ENCODE data around the gene ABHD12B.

The ABHD12B gene

DNA sequence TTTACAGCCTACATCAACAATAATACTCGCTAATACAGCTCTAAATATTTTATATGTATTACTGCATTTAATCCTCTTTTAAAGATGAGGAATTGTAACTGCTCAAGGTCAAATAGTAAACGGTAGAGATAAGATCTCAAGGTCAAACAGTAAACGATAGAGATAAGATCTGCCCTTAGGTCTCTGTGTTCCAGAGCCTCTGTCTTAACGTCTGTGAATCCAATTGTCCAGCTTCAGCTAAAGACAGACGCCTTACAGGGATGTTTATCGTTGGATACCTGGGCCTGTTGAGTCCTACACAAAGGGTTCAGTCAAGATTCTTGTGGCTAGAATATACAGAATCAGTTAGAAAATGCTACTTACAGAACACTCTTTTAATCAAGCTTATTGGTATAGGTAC, 52.4 kb downstream of the ABHD12B start:
- no peak for TF ChIP-seq GABPA (IDR thresholded peaks at IDR 0.05; ENCODE audit: low read depth)
- TF ChIP-seq, protein P1, sequence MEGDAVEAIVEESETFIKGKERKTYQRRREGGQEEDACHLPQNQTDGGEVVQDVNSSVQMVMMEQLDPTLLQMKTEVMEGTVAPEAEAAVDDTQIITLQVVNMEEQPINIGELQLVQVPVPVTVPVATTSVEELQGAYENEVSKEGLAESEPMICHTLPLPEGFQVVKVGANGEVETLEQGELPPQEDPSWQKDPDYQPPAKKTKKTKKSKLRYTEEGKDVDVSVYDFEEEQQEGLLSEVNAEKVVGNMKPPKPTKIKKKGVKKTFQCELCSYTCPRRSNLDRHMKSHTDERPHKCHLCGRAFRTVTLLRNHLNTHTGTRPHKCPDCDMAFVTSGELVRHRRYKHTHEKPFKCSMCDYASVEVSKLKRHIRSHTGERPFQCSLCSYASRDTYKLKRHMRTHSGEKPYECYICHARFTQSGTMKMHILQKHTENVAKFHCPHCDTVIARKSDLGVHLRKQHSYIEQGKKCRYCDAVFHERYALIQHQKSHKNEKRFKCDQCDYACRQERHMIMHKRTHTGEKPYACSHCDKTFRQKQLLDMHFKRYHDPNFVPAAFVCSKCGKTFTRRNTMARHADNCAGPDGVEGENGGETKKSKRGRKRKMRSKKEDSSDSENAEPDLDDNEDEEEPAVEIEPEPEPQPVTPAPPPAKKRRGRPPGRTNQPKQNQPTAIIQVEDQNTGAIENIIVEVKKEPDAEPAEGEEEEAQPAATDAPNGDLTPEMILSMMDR (IDR thresholded peaks at IDR 0.05; ENCODE audit: insufficient read depth, low read length), result no peak
- no peak for TF ChIP-seq SPI1 (IDR thresholded peaks at IDR 0.05; ENCODE audit: borderline replicate concordance, low read depth)
- TF ChIP-seq, protein P2, sequence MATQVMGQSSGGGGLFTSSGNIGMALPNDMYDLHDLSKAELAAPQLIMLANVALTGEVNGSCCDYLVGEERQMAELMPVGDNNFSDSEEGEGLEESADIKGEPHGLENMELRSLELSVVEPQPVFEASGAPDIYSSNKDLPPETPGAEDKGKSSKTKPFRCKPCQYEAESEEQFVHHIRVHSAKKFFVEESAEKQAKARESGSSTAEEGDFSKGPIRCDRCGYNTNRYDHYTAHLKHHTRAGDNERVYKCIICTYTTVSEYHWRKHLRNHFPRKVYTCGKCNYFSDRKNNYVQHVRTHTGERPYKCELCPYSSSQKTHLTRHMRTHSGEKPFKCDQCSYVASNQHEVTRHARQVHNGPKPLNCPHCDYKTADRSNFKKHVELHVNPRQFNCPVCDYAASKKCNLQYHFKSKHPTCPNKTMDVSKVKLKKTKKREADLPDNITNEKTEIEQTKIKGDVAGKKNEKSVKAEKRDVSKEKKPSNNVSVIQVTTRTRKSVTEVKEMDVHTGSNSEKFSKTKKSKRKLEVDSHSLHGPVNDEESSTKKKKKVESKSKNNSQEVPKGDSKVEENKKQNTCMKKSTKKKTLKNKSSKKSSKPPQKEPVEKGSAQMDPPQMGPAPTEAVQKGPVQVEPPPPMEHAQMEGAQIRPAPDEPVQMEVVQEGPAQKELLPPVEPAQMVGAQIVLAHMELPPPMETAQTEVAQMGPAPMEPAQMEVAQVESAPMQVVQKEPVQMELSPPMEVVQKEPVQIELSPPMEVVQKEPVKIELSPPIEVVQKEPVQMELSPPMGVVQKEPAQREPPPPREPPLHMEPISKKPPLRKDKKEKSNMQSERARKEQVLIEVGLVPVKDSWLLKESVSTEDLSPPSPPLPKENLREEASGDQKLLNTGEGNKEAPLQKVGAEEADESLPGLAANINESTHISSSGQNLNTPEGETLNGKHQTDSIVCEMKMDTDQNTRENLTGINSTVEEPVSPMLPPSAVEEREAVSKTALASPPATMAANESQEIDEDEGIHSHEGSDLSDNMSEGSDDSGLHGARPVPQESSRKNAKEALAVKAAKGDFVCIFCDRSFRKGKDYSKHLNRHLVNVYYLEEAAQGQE (IDR thresholded peaks at IDR 0.05; ENCODE audit: insufficient replicate concordance, low read depth), result no peak
- no peak for TF ChIP-seq POLR2AphosphoS5 (IDR thresholded peaks at IDR 0.05; ENCODE audit: low read depth)
- Histone ChIP-seq H3K27me3 (ENCODE audit: insufficient read depth, poor library complexity, severe bottlenecking) (no peaks in the 10 kb centered on the region), H3K27ac (replicated peaks) (peak overlapping the region; percentile 73), H3K4me3 (replicated peaks; ENCODE audit: insufficient read depth, low read length) (no peak overlapping the region)
- no peak for DNase-seq (ENCODE audit: low read depth in 1 of 2, low spot score in 1 of 2)

DNA sequence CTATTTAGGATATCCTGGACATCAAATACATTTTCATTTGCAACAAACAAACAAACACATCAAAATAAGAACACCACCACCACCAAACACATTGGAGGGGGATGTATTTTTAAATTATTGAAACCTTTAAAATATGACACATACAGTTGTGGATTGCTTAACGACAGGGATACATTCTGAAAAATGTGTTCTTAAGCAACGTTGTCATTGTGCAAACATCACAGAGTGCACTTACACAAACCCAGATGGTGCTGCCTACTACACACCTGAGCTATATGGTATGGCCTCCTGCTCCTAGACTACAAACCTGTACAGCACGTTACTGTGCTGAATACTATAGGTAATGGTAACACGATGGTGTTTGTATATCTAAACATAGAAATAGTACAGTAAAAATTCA, 53.0 kb downstream of the ABHD12B start:
- Histone ChIP-seq H3K4me3 (replicated peaks; ENCODE audit: insufficient read depth, low read length) (no peak overlapping the region), H3K27ac (replicated peaks) (peak overlapping the region; percentile 73), H3K27me3 (ENCODE audit: insufficient read depth, poor library complexity, severe bottlenecking) (no peaks in the 10 kb centered on the region)
- TF ChIP-seq SPI1 (IDR thresholded peaks at IDR 0.05; ENCODE audit: borderline replicate concordance, low read depth) (no peak), GABPA (IDR thresholded peaks at IDR 0.05; ENCODE audit: low read depth) (no peak)
- TF ChIP-seq, protein P2 (IDR thresholded peaks at IDR 0.05; ENCODE audit: insufficient replicate concordance, low read depth), result no peak
- peak; percentile 59 to 78 for DNase-seq (ENCODE audit: low read depth in 1 of 2, low spot score in 1 of 2)

DNA sequence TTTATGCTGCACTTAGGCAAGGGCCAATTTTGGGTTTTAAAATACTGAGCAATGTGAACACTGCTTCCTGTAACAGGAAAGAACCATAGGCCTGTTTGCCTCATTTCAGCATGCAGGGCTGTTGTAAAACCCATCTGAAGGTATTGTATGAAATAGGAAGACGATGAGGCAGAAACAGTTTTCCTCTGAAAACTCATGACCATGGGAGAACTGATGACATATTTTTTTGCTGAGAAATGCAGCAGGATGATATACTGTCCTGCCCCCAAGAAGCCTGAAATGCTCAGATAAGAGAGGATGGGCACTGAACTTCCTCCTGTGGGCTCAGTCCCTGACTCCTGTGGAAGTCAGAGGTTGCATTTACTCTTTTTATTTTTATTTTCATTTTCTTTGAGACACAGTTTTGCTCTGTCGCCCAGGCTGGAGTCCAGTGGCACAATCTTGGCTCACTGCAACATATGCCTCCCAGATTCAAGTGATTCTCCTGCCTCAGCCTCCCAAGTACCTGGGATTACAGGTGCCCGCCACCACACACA, 55.1 kb downstream of the ABHD12B start:
- TF ChIP-seq, protein P2 (IDR thresholded peaks at IDR 0.05; ENCODE audit: insufficient replicate concordance, low read depth), result no peak
- TF ChIP-seq, protein P1 (IDR thresholded peaks at IDR 0.05; ENCODE audit: insufficient read depth, low read length), result no peak
- TF ChIP-seq POLR2AphosphoS5 (IDR thresholded peaks at IDR 0.05; ENCODE audit: low read depth), result peak; percentile 53; the same call in 1 of the 2 replicates
- peak; percentile 29; the same call in 1 of the 2 replicates for TF ChIP-seq SPI1 (IDR thresholded peaks at IDR 0.05; ENCODE audit: borderline replicate concordance, low read depth)
- no peak for TF ChIP-seq GABPA (IDR thresholded peaks at IDR 0.05; ENCODE audit: low read depth)

More for the DNA sequence above, 55.1 kb downstream of the ABHD12B start:
- no peaks in the 10 kb centered on the region for H3K27me3 ChIP-seq (ENCODE audit: insufficient read depth, poor library complexity, severe bottlenecking)
- peak; percentile 84 to 90 for DNase-seq (ENCODE audit: low read depth in 1 of 2, low spot score in 1 of 2)
- H3K27ac ChIP-seq (replicated peaks), result peak overlapping the region; percentile 73
- no peak overlapping the region for H3K4me3 ChIP-seq (replicated peaks; ENCODE audit: insufficient read depth, low read length)

All from HL-60 (cell line).